Hepatocyte (in vitro differentiated cells): ENCODE measurements around the gene CCDC43.

Source experiments
- EZH2phosphoT487 ChIP-seq: fragments of 200-600 bp; sonication (generic); IDR thresholded peaks from one replicate; pipeline ENCODE4 v1.6.1; 2018; ENCODE audit warnings: antibody characterized with exemption, mild to moderate bottlenecking, low read depth, moderate library complexity; ENCODE audit not compliant: unreplicated experiment, severe bottlenecking
- TF ChIP-seq, protein P1 (sequence below): fragments of 200-600 bp; sonication (generic); IDR thresholded peaks from 2 replicates; pipeline ENCODE4 v1.5.1; 2016; ENCODE audit warnings: antibody characterized with exemption, mild to moderate bottlenecking; ENCODE audit not compliant: poor library complexity

DNA sequence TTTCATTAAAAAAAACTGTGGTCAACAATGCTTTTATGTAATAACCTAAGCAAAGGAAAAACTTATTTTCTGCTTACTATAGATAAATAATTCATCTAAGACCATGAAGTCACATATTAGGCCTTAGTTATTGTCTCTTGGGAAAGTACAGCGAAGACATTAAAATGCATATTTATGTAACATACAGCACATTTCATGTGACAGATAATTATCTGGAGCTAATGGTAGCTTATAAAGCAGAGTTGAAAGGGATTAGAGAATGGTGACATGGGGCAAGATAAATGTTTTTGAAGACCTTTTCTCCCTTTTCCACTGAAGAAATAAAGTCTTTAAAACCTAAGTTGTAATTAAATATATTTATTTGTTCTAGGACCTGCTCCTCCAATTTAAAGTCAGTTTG is 23.6 kb downstream of the CCDC43 start:
- TF ChIP-seq, protein P1, sequence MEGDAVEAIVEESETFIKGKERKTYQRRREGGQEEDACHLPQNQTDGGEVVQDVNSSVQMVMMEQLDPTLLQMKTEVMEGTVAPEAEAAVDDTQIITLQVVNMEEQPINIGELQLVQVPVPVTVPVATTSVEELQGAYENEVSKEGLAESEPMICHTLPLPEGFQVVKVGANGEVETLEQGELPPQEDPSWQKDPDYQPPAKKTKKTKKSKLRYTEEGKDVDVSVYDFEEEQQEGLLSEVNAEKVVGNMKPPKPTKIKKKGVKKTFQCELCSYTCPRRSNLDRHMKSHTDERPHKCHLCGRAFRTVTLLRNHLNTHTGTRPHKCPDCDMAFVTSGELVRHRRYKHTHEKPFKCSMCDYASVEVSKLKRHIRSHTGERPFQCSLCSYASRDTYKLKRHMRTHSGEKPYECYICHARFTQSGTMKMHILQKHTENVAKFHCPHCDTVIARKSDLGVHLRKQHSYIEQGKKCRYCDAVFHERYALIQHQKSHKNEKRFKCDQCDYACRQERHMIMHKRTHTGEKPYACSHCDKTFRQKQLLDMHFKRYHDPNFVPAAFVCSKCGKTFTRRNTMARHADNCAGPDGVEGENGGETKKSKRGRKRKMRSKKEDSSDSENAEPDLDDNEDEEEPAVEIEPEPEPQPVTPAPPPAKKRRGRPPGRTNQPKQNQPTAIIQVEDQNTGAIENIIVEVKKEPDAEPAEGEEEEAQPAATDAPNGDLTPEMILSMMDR, result no peak
- no peak for TF ChIP-seq EZH2phosphoT487
